H1 (cell line): ENCODE results near the gene PBX3. TPM values are rescaled to one million over a fixed set of nuclear protein-coding genes. Genes with fewer than 3 reads are reported as not detected.

Experiments
- ASH2L ChIP-seq: fragments of 200-600, 300-600 bp; sonication (generic); IDR thresholded peaks from one replicate; pipeline ENCODE4 v1.7.1; 2017; ENCODE audit warnings: low read length
- CEBPB ChIP-seq: IDR thresholded peaks from 2 replicates; pipeline ENCODE4 v1.6.1; 2012; ENCODE audit warnings: low read depth, low read length
- CHD1 ChIP-seq: IDR thresholded peaks from 2 replicates; pipeline ENCODE4 v1.6.1; 2012; ENCODE audit warnings: low read depth, low read length, improper control_type of control experiment
- EGR1 ChIP-seq: IDR thresholded peaks from 2 replicates; pipeline ENCODE4 v1.6.1; 2011; ENCODE audit warnings: low read depth, low read length, borderline replicate concordance
- EP300 ChIP-seq, 2 experiments: IDR thresholded peaks; 1 replicate in 1 of 2; 2 replicates in 1 of 2; pipeline ENCODE4 v1.6.1; 2011 to 2012; ENCODE audit warnings: low read depth in 2 of 2, low read length in 2 of 2, mild to moderate bottlenecking in 2 of 2, borderline replicate concordance in 1 of 2, inconsistent platforms in 1 of 2, moderate library complexity in 1 of 2
- EZH2 ChIP-seq: fragments of 200-600 bp; sonication (generic); IDR thresholded peaks from 2 replicates; pipeline ENCODE4 v1.7.1; 2012; ENCODE audit warnings: low read depth, mild to moderate bottlenecking, moderate library complexity, low read length, inconsistent platforms; ENCODE audit not compliant: severe bottlenecking
- GABPA ChIP-seq: IDR thresholded peaks from 2 replicates; pipeline ENCODE4 v1.6.1; 2011; ENCODE audit warnings: mild to moderate bottlenecking, low read length, moderate library complexity, borderline replicate concordance; ENCODE audit not compliant: insufficient read depth
- GTF2F1 ChIP-seq: IDR thresholded peaks from 2 replicates; pipeline ENCODE4 v1.6.1; 2012; ENCODE audit warnings: low read depth, low read length, improper control_type of control experiment, borderline replicate concordance
- HDAC2 ChIP-seq, 2 experiments: fragments of 300-600 bp in 1 of 2; sonication (generic) in 1 of 2; IDR thresholded peaks; 2 replicates each; pipeline ENCODE4 v1.6.1; 2011 to 2012; ENCODE audit warnings: low read depth in 2 of 2, low read length in 2 of 2, mild to moderate bottlenecking in 2 of 2, moderate library complexity in 2 of 2, borderline replicate concordance in 1 of 2, inconsistent platforms in 1 of 2
- HDAC6 ChIP-seq: IDR thresholded peaks from one replicate; pipeline ENCODE4 v1.7.1; 2012; ENCODE audit warnings: low read depth, mild to moderate bottlenecking, inconsistent platforms, low read length, moderate library complexity
- KDM1A ChIP-seq: fragments of 200-600, 300-600 bp; sonication (generic); IDR thresholded peaks from 2 replicates; pipeline ENCODE4 v1.7.1; 2016; ENCODE audit warnings: mild to moderate bottlenecking, low read length, borderline replicate concordance
- KDM4A ChIP-seq: IDR thresholded peaks from one replicate; pipeline ENCODE4 v1.7.1; 2012; ENCODE audit warnings: low read depth, mild to moderate bottlenecking, moderate library complexity, low read length, inconsistent platforms; ENCODE audit not compliant: severe bottlenecking
- KDM5A ChIP-seq: fragments of 200-600 bp; IDR thresholded peaks from 2 replicates; pipeline ENCODE4 v1.7.1; 2012; ENCODE audit warnings: mild to moderate bottlenecking, low read length, inconsistent platforms, mixed read lengths
- NRF1 ChIP-seq: IDR thresholded peaks from 2 replicates; pipeline ENCODE4 v1.6.1; 2011; ENCODE audit warnings: mild to moderate bottlenecking, low read depth, low read length, improper control_type of control experiment
- RAD21 ChIP-seq, 2 experiments: IDR thresholded peaks in 1 of 2; conservative IDR thresholded peaks in 1 of 2; 2 replicates each; pipeline ENCODE4 v1.6.1; 2011; ENCODE audit warnings: low read depth in 2 of 2, low read length in 2 of 2, improper control_type of control experiment in 1 of 2, inconsistent platforms in 1 of 2, mild to moderate bottlenecking in 1 of 2, moderate library complexity in 1 of 2
- RBBP5 ChIP-seq: IDR thresholded peaks from 2 replicates; pipeline ENCODE4 v1.7.1; 2012; ENCODE audit warnings: low read depth, mild to moderate bottlenecking, inconsistent platforms, low read length, moderate library complexity, borderline replicate concordance
- RNF2 ChIP-seq: fragments of 200-900, 300-1000 bp; sonication (generic); IDR thresholded peaks from 2 replicates; pipeline ENCODE4 v1.7.1; 2016; ENCODE audit warnings: borderline replicate concordance, low read depth, mild to moderate bottlenecking, antibody characterized with exemption, low read length; ENCODE audit not compliant: poor library complexity, severe bottlenecking; ENCODE audit errors: missing control alignments
- SAP30 ChIP-seq: fragments of 300-600 bp; sonication (generic); IDR thresholded peaks from 2 replicates; pipeline ENCODE4 v1.7.1; 2012; ENCODE audit warnings: low read length, moderate library complexity, mild to moderate bottlenecking, inconsistent platforms; ENCODE audit not compliant: insufficient read depth, insufficient replicate concordance
- SIX5 ChIP-seq: IDR thresholded peaks from 2 replicates; pipeline ENCODE4 v1.6.1; 2011; ENCODE audit warnings: mild to moderate bottlenecking, low read depth, low read length
- SRF ChIP-seq: IDR thresholded peaks from 2 replicates; pipeline ENCODE4 v1.6.1; 2011; ENCODE audit warnings: mild to moderate bottlenecking, low read depth, low read length, moderate library complexity
- TCF12 ChIP-seq: IDR thresholded peaks from 2 replicates; pipeline ENCODE4 v1.6.1; 2011; ENCODE audit warnings: low read depth, mild to moderate bottlenecking, low read length
- ZNF274 ChIP-seq: IDR thresholded peaks from 2 replicates; pipeline ENCODE4 v1.7.0; 2012; ENCODE audit warnings: low read length, borderline replicate concordance; ENCODE audit errors: extremely low read depth
- polyA plus RNA-seq, 7 experiments: library from polyadenylated mRNA; depleted of rRNA in 3 of 7; stranded (reverse) in 5 of 7; unstranded in 2 of 7; fragments of >200 nt in 5 of 7; fragments of 200-250 nt in 2 of 7; gene quantifications; 1 replicate in 5 of 7; 2 replicates in 1 of 7; 4 replicates in 1 of 7; pipeline versions ENCODE4 v1.2.1 to v1.2.3, GENCODE V29; 2011 to 2013; ENCODE audit warnings: missing spikeins in 2 of 7, mixed read lengths in 2 of 7
- total RNA-seq: library from RNA; stranded (reverse); fragmentation: NEBNext Ultra II Directional; extraction: Animal tissue kit (Norgen Biotek cat#: 25700); gene quantifications from 2 replicates; pipeline ENCODE4 v1.2.1, GENCODE V29; 2021
- TF ChIP-seq, protein P1 (sequence below): IDR thresholded peaks from 2 replicates; pipeline ENCODE4 v1.6.1; 2011; ENCODE audit warnings: low read depth, mild to moderate bottlenecking, low read length; ENCODE audit not compliant: insufficient read depth

Gene PBX3
- total and polyA plus RNA-seq, 2 of the 8 experiments (the other 6 are each of a cell fraction or from before 2014, with no cell fraction given): 22.7 to 44.3 TPM

DNA sequence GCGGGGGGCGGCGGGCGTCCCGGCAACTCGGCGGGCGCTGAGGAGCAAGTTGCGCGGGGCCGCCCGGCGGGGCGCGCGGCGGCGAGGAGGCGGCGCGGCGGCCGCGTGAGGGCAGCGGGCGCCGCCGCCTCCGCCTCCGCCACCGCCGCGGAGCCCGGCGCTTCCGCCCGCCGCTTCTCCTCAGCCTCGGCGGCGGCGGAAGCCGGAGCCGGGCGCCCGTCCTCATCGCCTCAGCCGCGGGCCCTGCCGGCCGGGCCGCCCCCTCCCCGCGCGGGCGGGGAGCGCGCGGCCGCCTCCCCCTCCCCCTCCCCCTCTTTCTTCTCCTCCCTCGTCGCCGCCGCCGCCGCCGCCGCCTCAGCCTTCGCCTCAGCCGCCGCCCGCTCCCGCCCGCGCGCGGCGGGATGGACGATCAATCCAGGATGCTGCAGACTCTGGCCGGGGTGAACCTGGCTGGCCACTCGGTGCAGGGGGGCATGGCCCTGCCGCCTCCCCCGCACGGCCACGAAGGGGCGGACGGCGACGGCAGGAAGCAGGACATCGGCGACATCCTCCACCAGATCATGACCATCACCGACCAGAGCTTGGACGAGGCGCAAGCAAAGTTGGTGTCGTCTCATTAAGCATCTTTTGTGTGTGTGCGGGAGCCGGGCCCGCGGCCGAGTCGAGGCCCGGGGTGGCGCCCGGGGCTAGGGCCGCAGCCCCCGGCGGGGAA is at the start of gene PBX3 (continued):
- TF ChIP-seq RNF2: no peak
- no peak for TF ChIP-seq ZNF274
- TF ChIP-seq CEBPB: no peak
- TF ChIP-seq NRF1: no peak
- TF ChIP-seq, protein P1, sequence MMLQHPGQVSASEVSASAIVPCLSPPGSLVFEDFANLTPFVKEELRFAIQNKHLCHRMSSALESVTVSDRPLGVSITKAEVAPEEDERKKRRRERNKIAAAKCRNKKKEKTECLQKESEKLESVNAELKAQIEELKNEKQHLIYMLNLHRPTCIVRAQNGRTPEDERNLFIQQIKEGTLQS: no peak
- TF ChIP-seq TCF12: no peak
- peak; percentile 62 for TF ChIP-seq ASH2L
- TF ChIP-seq GTF2F1: no peak
- peak in 1 of 2 experiments; percentile 21; a peak in 1 of 4 replicates for TF ChIP-seq HDAC2 (IDR thresholded peaks at IDR 0.05; ENCODE audit: borderline replicate concordance in 1 of 2, low read depth in 2 of 2, low read length in 2 of 2)
- no peak for TF ChIP-seq RAD21 (IDR thresholded peaks at IDR 0.05 in 1 of 2, conservative IDR thresholded peaks at IDR 0.05 in 1 of 2; ENCODE audit: low read depth in 2 of 2, low read length in 2 of 2)
- no peak for TF ChIP-seq SIX5
- peak; percentile 20 for TF ChIP-seq RBBP5
- TF ChIP-seq EZH2: no peak
- no peak for TF ChIP-seq GABPA
- no peak for TF ChIP-seq KDM4A
- TF ChIP-seq EGR1: no peak
- no peak for TF ChIP-seq KDM5A
- TF ChIP-seq HDAC6: no peak
- TF ChIP-seq KDM1A: peak; percentile 30; the same call in 1 of the 2 replicates
- no peak for TF ChIP-seq CHD1
- no peak for TF ChIP-seq SAP30
- TF ChIP-seq SRF: no peak
- TF ChIP-seq EP300 (IDR thresholded peaks at IDR 0.05; ENCODE audit: borderline replicate concordance in 1 of 2, low read depth in 2 of 2, low read length in 2 of 2): no peak
